Fibroblast of lung (primary cell): Measurements from ENCODE around the gene IBA57. TPM values are rescaled to one million over a fixed set of nuclear protein-coding genes. Genes with fewer than 3 reads are reported as not detected.

Experiments used
- DNase-seq, 2 donors: peaks; one replicate each; pipeline versions ENCODE4 v3.0.0 to v3.0.0-alpha.2; 2010; ENCODE audit warnings: low read depth in 2 of 2
- H2AFZ ChIP-seq: 2 replicates; pipeline ENCODE4 v1.5.1; 2012; ENCODE audit warnings: low read length, control low read depth, inconsistent platforms
- H3K27ac ChIP-seq: 2 replicates; pipeline ENCODE4 v1.5.1; 2011; ENCODE audit warnings: low read length, control low read depth; ENCODE audit not compliant: insufficient read depth
- H3K27me3 ChIP-seq: 2 replicates; pipeline ENCODE4 v1.5.1; 2011; ENCODE audit warnings: mild to moderate bottlenecking, low read length; ENCODE audit not compliant: control insufficient read depth, insufficient read depth
- H3K36me3 ChIP-seq: 2 replicates; pipeline ENCODE4 v1.5.1; 2011; ENCODE audit warnings: low read length; ENCODE audit not compliant: control insufficient read depth, insufficient read depth
- H3K4me1 ChIP-seq: 2 replicates; pipeline ENCODE4 v1.5.1; 2011; ENCODE audit warnings: low read length; ENCODE audit not compliant: control insufficient read depth, insufficient read depth; ENCODE audit errors: extremely low read depth
- H3K4me2 ChIP-seq: 2 replicates; pipeline ENCODE4 v1.5.1; 2011; ENCODE audit warnings: low read length, control low read depth; ENCODE audit not compliant: insufficient read depth; ENCODE audit errors: extremely low read depth
- H3K4me3 ChIP-seq, 4 experiments: fragments of 200-600 bp in 1 of 4; sonication (generic) in 1 of 4; replicated peaks in 1 of 4; 2 replicates each; pipeline ENCODE4 v1.5.1; 2011 to 2016; ENCODE audit warnings: low read length in 4 of 4, low read depth in 3 of 4, mild to moderate bottlenecking in 3 of 4, control low read depth in 2 of 4, inconsistent platforms in 1 of 4, mixed read lengths in 1 of 4; ENCODE audit not compliant: insufficient read depth in 1 of 4; ENCODE audit errors: control extremely low read depth in 1 of 4
- H3K79me2 ChIP-seq: 2 replicates; pipeline ENCODE4 v1.5.1; 2012; ENCODE audit warnings: mild to moderate bottlenecking, low read length, inconsistent platforms; ENCODE audit not compliant: control insufficient read depth, insufficient read depth
- H3K9ac ChIP-seq: 2 replicates; pipeline ENCODE4 v1.5.1; 2011; ENCODE audit warnings: mild to moderate bottlenecking, low read length, control low read depth; ENCODE audit not compliant: insufficient read depth
- H3K9me3 ChIP-seq: 2 replicates; pipeline ENCODE4 v1.5.1; 2012; ENCODE audit warnings: low read depth, low read length; ENCODE audit not compliant: control insufficient read depth, insufficient read depth
- H4K20me1 ChIP-seq: 2 replicates; pipeline ENCODE4 v1.5.1; 2011; ENCODE audit warnings: low read length; ENCODE audit not compliant: control insufficient read depth, insufficient read depth; ENCODE audit errors: extremely low read depth
- CTCF ChIP-seq, 2 donors: IDR thresholded peaks in 1 of 2; conservative IDR thresholded peaks in 1 of 2; 1 replicate in 1 of 2; 2 replicates in 1 of 2; pipeline ENCODE4 v1.5.1; 2011 to 2012; ENCODE audit warnings: low read length in 2 of 2, control low read depth in 1 of 2, inconsistent platforms in 1 of 2, low read depth in 1 of 2, mild to moderate bottlenecking in 1 of 2
- EZH2 ChIP-seq: IDR thresholded peaks from 2 replicates; pipeline ENCODE4 v1.5.1; 2012; ENCODE audit warnings: low read length, control low read depth, mild to moderate bottlenecking; ENCODE audit errors: missing control alignments
- polyA plus RNA-seq, 2 donors: library from polyadenylated mRNA; depleted of rRNA in 1 of 2; stranded (reverse) in 1 of 2; unstranded in 1 of 2; fragments of >200 nt; gene quantifications; 2 replicates each; pipeline ENCODE4 v1.2.1, GENCODE V29; 2011 to 2012; ENCODE audit warnings: missing spikeins in 1 of 2
- total RNA-seq: library from RNA; depleted of rRNA; stranded (reverse); fragments of >200 nt; gene quantifications from 2 replicates; pipeline ENCODE4 v1.2.1, GENCODE V29; 2014

Gene IBA57
- total and polyA plus RNA-seq, 2 donors (not counting 1 experiment from before 2014, with no cell fraction given): 1.4 to 3.8 TPM

GRCh38 chr1:228194921-228195812 lies 29.6 kb downstream of the IBA57 start:
- Histone ChIP-seq H3K4me2 (no peak overlapping the region), H3K36me3 (no peaks in the 10 kb centered on the region), H3K4me1 (no peaks in the 10 kb centered on the region), H2AFZ (no peak overlapping the region), H3K79me2 (no peaks in the 10 kb centered on the region), H3K9me3 (no peaks in the 10 kb centered on the region), H3K27ac (no peak overlapping the region), H3K27me3 (no peaks in the 10 kb centered on the region), H3K4me3 (no peak overlapping the region), H4K20me1 (no peaks in the 10 kb centered on the region), H3K9ac (no peak overlapping the region)
- TF ChIP-seq EZH2: no peak
- no peak for TF ChIP-seq CTCF (conservative IDR thresholded peaks at IDR 0.05 in 1 of 2, IDR thresholded peaks at IDR 0.05 in 1 of 2; ENCODE audit: low read depth in 1 of 2, low read length in 2 of 2)
- DNase-seq: no peak

GRCh38 chr1:228197555-228198147 lies 32.0 kb downstream of the IBA57 start:
- H4K20me1 ChIP-seq: no peaks in the 10 kb centered on the region
- H3K36me3 ChIP-seq: no peaks in the 10 kb centered on the region
- no peak for DNase-seq
- H3K27ac ChIP-seq: no peak overlapping the region
- no peaks in the 10 kb centered on the region for H3K27me3 ChIP-seq
- no peak overlapping the region for H3K4me2 ChIP-seq
- no peaks in the 10 kb centered on the region for H3K4me1 ChIP-seq
- no peak overlapping the region for H3K4me3 ChIP-seq
- TF ChIP-seq CTCF (conservative IDR thresholded peaks at IDR 0.05 in 1 of 2, IDR thresholded peaks at IDR 0.05 in 1 of 2; ENCODE audit: low read depth in 1 of 2, low read length in 2 of 2) (no peak), EZH2 (no peak)
- no peak overlapping the region for H2AFZ ChIP-seq
- H3K9ac ChIP-seq: no peak overlapping the region
- H3K79me2 ChIP-seq: no peaks in the 10 kb centered on the region
- H3K9me3 ChIP-seq: no peaks in the 10 kb centered on the region

GRCh38 chr1:228198977-228199590 lies 33.5 kb downstream of the IBA57 start:
- Histone ChIP-seq H3K36me3 (no peaks in the 10 kb centered on the region), H4K20me1 (no peaks in the 10 kb centered on the region), H3K9ac (no peak overlapping the region), H3K79me2 (no peaks in the 10 kb centered on the region), H3K27ac (no peak overlapping the region), H2AFZ (no peak overlapping the region), H3K4me1 (no peaks in the 10 kb centered on the region), H3K4me2 (no peak overlapping the region), H3K9me3 (no peaks in the 10 kb centered on the region), H3K4me3 (no peak overlapping the region), H3K27me3 (no peaks in the 10 kb centered on the region)
- DNase-seq: no peak
- TF ChIP-seq EZH2 (no peak), CTCF (conservative IDR thresholded peaks at IDR 0.05 in 1 of 2, IDR thresholded peaks at IDR 0.05 in 1 of 2; ENCODE audit: low read depth in 1 of 2, low read length in 2 of 2) (no peak)
